Heart left ventricle (tissue), 13 donors: ENCODE measurements around the gene PCDHB6.

Source experiments
- POLR2A ChIP-seq, 2 donors: fragments of 450-650 bp; IDR thresholded peaks; one replicate each; pipeline ENCODE4 v1.6.1; 2017; ENCODE audit warnings: antibody characterized with exemption in 2 of 2, mild to moderate bottlenecking in 2 of 2, moderate library complexity in 2 of 2
- TF ChIP-seq, protein P1 (sequence below), 12 donors: fragments of 200-600 bp; sonication (generic) in 4 of 12; IDR thresholded peaks; one replicate each; pipeline versions ENCODE4 v1.5.0 to v1.8.0; 2018 to 2022; ENCODE audit warnings: antibody characterized with exemption in 12 of 12, mild to moderate bottlenecking in 5 of 12
- donor health status: ischemic (EF 13 %, LVEDD 7.1; RV severe dilation, severe dysfunction).
- donor health status: DM: no; HTN: yes; CAD: no.
- donor health status: DM: no; HTN: no; CAD: no.
- donor health status: ischemic (EF 25% LVEDD 6.9; RV normal size, moderate dysfunction).
- donor health status: ischemic (EF 25% LVEDD 5.7; RV mildly dilated, moderate dysfunction).
- donor health status: ischemic (EF 35%, LVEDD 5.7; RV mildly dilated, moderate dysfunction).
- donor health status: nonischemic (EF 11% LVEDD 7.7; RV severe dilation, severe dysfunction).
- donor health status: DM: yes; HTN: yes; CAD: no.
- donor health status: PGD.
- donor health status: ischemic (EF 29% LVEDD 5.4; RV normal size, mild dysfunction).
- donor health status: nonischemic (EF 23%, LVEDD 6.1; RV moderate dilation, normal function).

DNA sequence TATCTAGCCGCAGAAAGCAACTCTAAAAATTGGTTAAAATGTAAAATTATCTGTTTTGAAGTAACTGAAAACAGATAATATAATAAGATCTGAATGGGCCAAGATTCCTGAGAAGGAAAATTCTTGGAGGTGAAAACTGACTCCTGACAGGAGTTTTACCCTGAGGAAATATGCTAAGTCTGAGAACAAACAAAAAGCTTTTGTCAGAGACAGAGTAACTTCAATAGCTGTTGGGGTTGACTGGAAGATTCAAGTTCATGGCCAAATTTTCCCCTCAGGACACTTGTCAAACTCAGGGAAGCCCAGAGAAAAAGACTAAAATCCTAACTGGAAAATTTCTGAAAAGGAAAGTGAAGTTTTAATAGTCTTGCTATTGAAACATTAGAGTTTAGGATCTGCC is 22.6 kb upstream of the PCDHB6 start:
- TF ChIP-seq, protein P1, sequence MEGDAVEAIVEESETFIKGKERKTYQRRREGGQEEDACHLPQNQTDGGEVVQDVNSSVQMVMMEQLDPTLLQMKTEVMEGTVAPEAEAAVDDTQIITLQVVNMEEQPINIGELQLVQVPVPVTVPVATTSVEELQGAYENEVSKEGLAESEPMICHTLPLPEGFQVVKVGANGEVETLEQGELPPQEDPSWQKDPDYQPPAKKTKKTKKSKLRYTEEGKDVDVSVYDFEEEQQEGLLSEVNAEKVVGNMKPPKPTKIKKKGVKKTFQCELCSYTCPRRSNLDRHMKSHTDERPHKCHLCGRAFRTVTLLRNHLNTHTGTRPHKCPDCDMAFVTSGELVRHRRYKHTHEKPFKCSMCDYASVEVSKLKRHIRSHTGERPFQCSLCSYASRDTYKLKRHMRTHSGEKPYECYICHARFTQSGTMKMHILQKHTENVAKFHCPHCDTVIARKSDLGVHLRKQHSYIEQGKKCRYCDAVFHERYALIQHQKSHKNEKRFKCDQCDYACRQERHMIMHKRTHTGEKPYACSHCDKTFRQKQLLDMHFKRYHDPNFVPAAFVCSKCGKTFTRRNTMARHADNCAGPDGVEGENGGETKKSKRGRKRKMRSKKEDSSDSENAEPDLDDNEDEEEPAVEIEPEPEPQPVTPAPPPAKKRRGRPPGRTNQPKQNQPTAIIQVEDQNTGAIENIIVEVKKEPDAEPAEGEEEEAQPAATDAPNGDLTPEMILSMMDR (IDR thresholded peaks at IDR 0.05) = no peak
- no peak for TF ChIP-seq POLR2A (IDR thresholded peaks at IDR 0.05)
